SK-N-SH treated with all-trans-retinoic acid at 6 μM for 48 hours (cell line): ENCODE results near the gene RHNO1.

Experiments used
- ATAC-seq: fragments of 200-7000 bp; cut with Tn5 transposase; 3 replicates; pipeline ENCODE4 v1.9.1; 2020; ENCODE audit warnings: mild to moderate bottlenecking, moderate library complexity
- ARNTL ChIP-seq: fragments of 450-650 bp; formaldehyde crosslinking; IDR thresholded peaks from 2 replicates; pipeline ENCODE4 v1.5.0; 2020; ENCODE audit warnings: low read depth, mild to moderate bottlenecking, moderate library complexity, borderline replicate concordance
- CREB5 ChIP-seq: fragments of 250-450 bp; sonication (Bioruptor Pico); IDR thresholded peaks from 2 replicates; pipeline ENCODE4 v1.5.1; 2020; ENCODE audit warnings: low read depth, mild to moderate bottlenecking, moderate library complexity
- CSDC2 ChIP-seq: fragments of 250-450 bp; sonication (Bioruptor Pico); IDR thresholded peaks from 2 replicates; pipeline ENCODE4 v1.5.0; 2020; ENCODE audit warnings: mild to moderate bottlenecking, moderate library complexity
- CSRNP3 ChIP-seq: fragments of 250-450 bp; sonication (Bioruptor Pico); IDR thresholded peaks from 2 replicates; pipeline ENCODE4 v1.5.1; 2021; ENCODE audit warnings: mild to moderate bottlenecking, moderate library complexity
- ESRRG ChIP-seq: fragments of 250-450 bp; sonication (Bioruptor Pico); IDR thresholded peaks from 2 replicates; pipeline ENCODE4 v1.6.1; 2021; ENCODE audit warnings: mild to moderate bottlenecking
- GLIS3 ChIP-seq: fragments of 250-450 bp; sonication (Bioruptor Pico); IDR thresholded peaks from 2 replicates; pipeline ENCODE4 v1.5.0; 2020; ENCODE audit warnings: mild to moderate bottlenecking, moderate library complexity
- ISL1 ChIP-seq: fragments of 250-450 bp; sonication (Bioruptor Pico); IDR thresholded peaks from 2 replicates; pipeline ENCODE4 v2.1.2; 2022; ENCODE audit warnings: mild to moderate bottlenecking, moderate library complexity
- OSR1 ChIP-seq: fragments of 250-450 bp; sonication (Bioruptor Pico); IDR thresholded peaks from 2 replicates; pipeline ENCODE4 v1.8.0; 2022; ENCODE audit warnings: moderate library complexity, mild to moderate bottlenecking, inconsistent platforms
- PATZ1 ChIP-seq: fragments of 250-450 bp; sonication (Bioruptor Pico); IDR thresholded peaks from 2 replicates; pipeline ENCODE4 v1.8.0; 2020; ENCODE audit warnings: mild to moderate bottlenecking, moderate library complexity, borderline replicate concordance
- POU6F1 ChIP-seq: fragments of 250-450 bp; sonication (Bioruptor Pico); IDR thresholded peaks from 2 replicates; pipeline ENCODE4 v1.8.0; 2021; ENCODE audit warnings: low read depth, mild to moderate bottlenecking, moderate library complexity, borderline replicate concordance
- PPARA ChIP-seq: fragments of 250-450 bp; sonication (Bioruptor Pico); IDR thresholded peaks from 2 replicates; pipeline ENCODE4 v1.5.0; 2020; ENCODE audit warnings: mild to moderate bottlenecking, borderline replicate concordance
- SNAI2 ChIP-seq: fragments of 250-450 bp; sonication (Bioruptor Pico); IDR thresholded peaks from 2 replicates; pipeline ENCODE4 v1.5.0; 2020; ENCODE audit warnings: mild to moderate bottlenecking, moderate library complexity
- TOX ChIP-seq: fragments of 250-450 bp; sonication (Bioruptor Pico); IDR thresholded peaks from 2 replicates; pipeline ENCODE4 v1.8.0; 2021; ENCODE audit warnings: mild to moderate bottlenecking, moderate library complexity, borderline replicate concordance
- TSHZ2 ChIP-seq: fragments of 250-450 bp; sonication (Bioruptor Pico); IDR thresholded peaks from 2 replicates; pipeline ENCODE4 v1.5.0; 2020; ENCODE audit warnings: mild to moderate bottlenecking, moderate library complexity
- ZC3H10 ChIP-seq: fragments of 250-450 bp; sonication (Bioruptor Pico); IDR thresholded peaks from 2 replicates; pipeline ENCODE4 v1.5.1; 2021; ENCODE audit warnings: mild to moderate bottlenecking, moderate library complexity
- ZFP3 ChIP-seq: fragments of 250-450 bp; sonication (Bioruptor Pico); IDR thresholded peaks from 2 replicates; pipeline ENCODE4 v1.5.0; 2020; ENCODE audit warnings: mild to moderate bottlenecking, moderate library complexity
- ZFP30 ChIP-seq: fragments of 450-650 bp; formaldehyde crosslinking; IDR thresholded peaks from 2 replicates; pipeline ENCODE4 v1.5.0; 2022; ENCODE audit warnings: mild to moderate bottlenecking, moderate library complexity
- ZNF565 ChIP-seq: fragments of 450-650 bp; formaldehyde crosslinking; conservative IDR thresholded peaks from 2 replicates; pipeline ENCODE4 v1.5.0; 2020; ENCODE audit warnings: low read depth, mild to moderate bottlenecking, moderate library complexity
- ZNF70 ChIP-seq: fragments of 450-650 bp; formaldehyde crosslinking; IDR thresholded peaks from 2 replicates; pipeline ENCODE4 v1.5.0; 2020; ENCODE audit warnings: mild to moderate bottlenecking, moderate library complexity
- ZNF8 ChIP-seq: fragments of 450-650 bp; formaldehyde crosslinking; IDR thresholded peaks from 2 replicates; pipeline ENCODE4 v1.5.0; 2020; ENCODE audit warnings: mild to moderate bottlenecking, moderate library complexity

The RHNO1 gene

GRCh38 chr12:2919249-2919648 lies 42.2 kb downstream of the RHNO1 start:
- TF ChIP-seq ARNTL (CRISPR knock-in tag) (no peak), ZNF565 (CRISPR knock-in tag) (no peak), TOX (no peak), CSDC2 (CRISPR knock-in tag) (no peak), PATZ1 (no peak), ESRRG (no peak), PPARA (no peak), CSRNP3 (CRISPR knock-in tag) (no peak), ZFP30 (CRISPR knock-in tag) (no peak), TSHZ2 (no peak), SNAI2 (CRISPR knock-in tag) (no peak), GLIS3 (CRISPR knock-in tag) (no peak), ZNF70 (no peak)
- ATAC-seq = no peak

- no peak for ATAC-seq
- TF ChIP-seq PPARA (no peak), TOX (no peak), ZC3H10 (no peak), TSHZ2 (no peak), ISL1 (CRISPR knock-in tag) (no peak), POU6F1 (no peak), ZNF565 (CRISPR knock-in tag) (no peak), ZNF8 (CRISPR knock-in tag) (no peak), GLIS3 (CRISPR knock-in tag) (no peak), OSR1 (CRISPR knock-in tag) (no peak), CREB5 (no peak), ARNTL (CRISPR knock-in tag) (no peak)
Measured at GRCh38 chr12:2922329-2922728, 45.3 kb downstream of the RHNO1 start.

GRCh38 chr12:2923057-2923456 lies 46.0 kb downstream of the RHNO1 start:
- TF ChIP-seq ZNF565 (CRISPR knock-in tag) = no peak
- no peak for TF ChIP-seq OSR1 (CRISPR knock-in tag)
- no peak for TF ChIP-seq GLIS3 (CRISPR knock-in tag)
- no peak for TF ChIP-seq ZFP3 (CRISPR knock-in tag)
- TF ChIP-seq TOX = no peak
- no peak for ATAC-seq
